WTC11 (cell line): Measurements from ENCODE around the gene SAMD3.

Experiments
- CTCF ChIP-seq: fragments of 200-600 bp; IDR thresholded peaks from 2 replicates; pipeline ENCODE4 v1.8.0; 2022; ENCODE audit warnings: antibody characterized with exemption
- NFE2L1 ChIP-seq: sonication (generic); formaldehyde crosslinking; IDR thresholded peaks from 2 replicates; pipeline ENCODE4 v1.8.1; 2023; ENCODE audit warnings: missing genetic modification reagents
- ZNF138 ChIP-seq: sonication (generic); formaldehyde crosslinking; conservative IDR thresholded peaks from 2 replicates; pipeline ENCODE4 v1.8.1; 2022; ENCODE audit warnings: mild to moderate bottlenecking, moderate library complexity, missing genetic modification reagents

- TF ChIP-seq CTCF, result no peak
- no peak for TF ChIP-seq NFE2L1 (CRISPR knock-in tag)
- TF ChIP-seq ZNF138, result no peak
These were observed 16.3 kb downstream of the SAMD3 start for GRCh38 chr6:130206479-130206878.
